Activated CD8-positive, alpha-beta memory T cell treated with anti-CD3 and anti-CD28 coated beads, Interleukin-2, amount 10 ng/mL, durations not matched to agents 7 days and 5 days (primary cell): ENCODE results near the gene CGB8. TPM values are rescaled to one million over a fixed set of nuclear protein-coding genes. Genes with fewer than 3 reads are reported as not detected.
"Not testable (repeated sequence)": the region's sequence is repeated elsewhere in the genome, so short reads cannot be mapped to it uniquely, and the experiment has no call there.

Experiments
- ATAC-seq: fragments of 150-1000 bp; cut with Tn5 transposase; one replicate; pipeline ENCODE4 v1.10.0; 2021; ENCODE audit warnings: moderate library complexity
- CTCF ChIA-PET: fragments of 350-600 bp; sonication (Branson Sonifier 250); formaldehyde crosslinking; loops from one replicate; lab custom pipeline; 2021; ENCODE audit warnings: antibody characterized with exemption; lab: Charles Lee
- DNase-seq: peaks from one replicate; pipeline ENCODE4 v3.0.0-alpha.2; 2020
- H3K27ac Mint-ChIP-seq: one replicate; pipeline ENCODE4 v1.8.0; 2021; ENCODE audit warnings: mild to moderate bottlenecking, mixed read lengths
- H3K27me3 Mint-ChIP-seq: one replicate; pipeline ENCODE4 v1.8.0; 2021; ENCODE audit warnings: mixed read lengths
- H3K36me3 Mint-ChIP-seq: one replicate; pipeline ENCODE4 v1.8.0; 2021; ENCODE audit warnings: mild to moderate bottlenecking, mixed read lengths
- H3K4me1 Mint-ChIP-seq: one replicate; pipeline ENCODE4 v1.8.0; 2021; ENCODE audit warnings: mixed read lengths
- H3K4me3 Mint-ChIP-seq: one replicate; pipeline ENCODE4 v1.8.0; 2021; ENCODE audit warnings: mild to moderate bottlenecking, moderate library complexity, mixed read lengths
- H3K9me3 Mint-ChIP-seq: one replicate; pipeline ENCODE4 v1.8.0; 2022; ENCODE audit warnings: low read depth, mixed read lengths
- total RNA-seq, 2 experiments: library from RNA; stranded (reverse); gene quantifications; one replicate each; pipeline ENCODE4 v1.2.3, GENCODE V29; 2021

The CGB8 gene
- total RNA-seq: not detected

DNA sequence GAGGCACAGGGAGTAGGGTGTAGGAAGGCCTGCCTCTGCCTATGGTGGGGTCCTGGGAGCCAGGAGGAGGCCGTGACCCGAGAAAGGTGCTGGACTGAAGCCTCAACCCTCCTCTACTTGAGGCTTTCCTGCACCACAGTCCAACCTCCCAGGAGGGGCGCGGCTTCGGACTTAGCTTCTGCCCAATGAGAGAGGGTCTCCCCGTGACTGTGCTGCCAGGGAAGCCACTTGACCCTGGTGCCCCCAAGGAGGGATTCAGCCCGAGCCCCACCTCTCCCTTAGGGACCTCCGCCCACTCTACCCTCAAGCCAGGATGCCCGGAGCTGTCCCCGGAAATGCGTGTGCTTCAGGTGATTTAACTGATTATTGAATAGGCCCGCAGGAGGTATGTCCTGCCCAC lies at the start of gene CGB8:
TSS of gene CGB8 (minus strand) at position 101 of the 400 bp plus-strand sequence. CDS start 372 bp downstream, outside the sequence.
- H3K4me3 Mint-ChIP-seq, H3K9me3 Mint-ChIP-seq, ATAC-seq, H3K4me1 Mint-ChIP-seq, H3K36me3 Mint-ChIP-seq, DNase-seq, H3K27ac Mint-ChIP-seq, H3K27me3 Mint-ChIP-seq, CTCF ChIA-PET: not testable (repeated sequence)

DNA sequence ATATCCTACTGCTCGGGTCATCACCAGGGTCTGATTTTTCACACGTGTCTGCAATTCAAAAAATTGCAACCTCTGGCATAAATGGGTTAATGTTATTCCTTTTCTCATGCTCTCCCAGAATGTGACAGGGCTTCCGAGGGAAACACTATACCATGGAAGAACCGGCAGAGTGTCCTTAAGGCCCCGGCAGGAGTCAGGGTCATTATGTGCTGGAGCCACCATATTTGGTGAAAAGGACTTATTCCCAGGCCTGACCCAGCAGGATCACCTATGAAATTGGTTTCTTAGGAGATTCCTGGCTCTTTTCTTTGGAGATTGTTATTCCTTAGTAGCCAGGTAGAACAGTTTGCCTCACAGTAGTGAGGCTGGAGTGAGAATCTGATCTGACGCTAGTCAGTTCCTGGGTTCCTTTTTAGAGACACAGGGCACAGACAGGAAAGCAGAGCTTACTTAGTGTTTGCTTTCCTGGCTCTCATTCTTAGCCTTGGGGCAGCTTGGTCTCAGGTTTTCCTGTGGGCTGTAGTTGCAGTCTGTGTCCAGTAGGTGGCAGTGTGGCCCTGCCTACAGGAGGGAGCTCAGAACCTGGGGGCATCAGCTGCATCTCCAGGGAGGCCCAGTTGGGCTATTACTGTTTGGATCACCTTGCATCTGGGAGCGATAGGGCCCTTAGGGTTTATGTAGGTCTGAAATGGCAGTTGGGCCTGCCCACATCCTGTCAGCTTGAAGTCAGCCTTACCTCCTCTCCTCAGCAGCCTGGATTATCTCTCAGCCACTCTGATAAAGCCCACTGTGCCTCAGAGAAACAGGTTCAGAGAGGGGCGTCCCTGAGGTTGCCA lies 48.8 kb upstream of the CGB8 start:
- Mint-ChIP-seq H3K27me3 (no peaks in the 10 kb centered on the region), H3K36me3 (peaks cover 50% of the 10 kb centered on the region), H3K4me3 (no peak overlapping the region), H3K9me3 (no peaks in the 10 kb centered on the region), H3K27ac (peak overlapping the region; percentile 80), H3K4me1 (peaks cover 24% of the 10 kb centered on the region)
- CTCF ChIA-PET: interaction anchor here (0.5 to 4.1 kb wide), 50 partner anchors 9 to 359 kb away, joined by 3 to 63 read pairs (median 5); partner anchors contain the start of genes ALDH16A1, BAX, CD37 and GYS1
- peak; percentile 84 for DNase-seq
- ATAC-seq: peak; percentile 87

DNA sequence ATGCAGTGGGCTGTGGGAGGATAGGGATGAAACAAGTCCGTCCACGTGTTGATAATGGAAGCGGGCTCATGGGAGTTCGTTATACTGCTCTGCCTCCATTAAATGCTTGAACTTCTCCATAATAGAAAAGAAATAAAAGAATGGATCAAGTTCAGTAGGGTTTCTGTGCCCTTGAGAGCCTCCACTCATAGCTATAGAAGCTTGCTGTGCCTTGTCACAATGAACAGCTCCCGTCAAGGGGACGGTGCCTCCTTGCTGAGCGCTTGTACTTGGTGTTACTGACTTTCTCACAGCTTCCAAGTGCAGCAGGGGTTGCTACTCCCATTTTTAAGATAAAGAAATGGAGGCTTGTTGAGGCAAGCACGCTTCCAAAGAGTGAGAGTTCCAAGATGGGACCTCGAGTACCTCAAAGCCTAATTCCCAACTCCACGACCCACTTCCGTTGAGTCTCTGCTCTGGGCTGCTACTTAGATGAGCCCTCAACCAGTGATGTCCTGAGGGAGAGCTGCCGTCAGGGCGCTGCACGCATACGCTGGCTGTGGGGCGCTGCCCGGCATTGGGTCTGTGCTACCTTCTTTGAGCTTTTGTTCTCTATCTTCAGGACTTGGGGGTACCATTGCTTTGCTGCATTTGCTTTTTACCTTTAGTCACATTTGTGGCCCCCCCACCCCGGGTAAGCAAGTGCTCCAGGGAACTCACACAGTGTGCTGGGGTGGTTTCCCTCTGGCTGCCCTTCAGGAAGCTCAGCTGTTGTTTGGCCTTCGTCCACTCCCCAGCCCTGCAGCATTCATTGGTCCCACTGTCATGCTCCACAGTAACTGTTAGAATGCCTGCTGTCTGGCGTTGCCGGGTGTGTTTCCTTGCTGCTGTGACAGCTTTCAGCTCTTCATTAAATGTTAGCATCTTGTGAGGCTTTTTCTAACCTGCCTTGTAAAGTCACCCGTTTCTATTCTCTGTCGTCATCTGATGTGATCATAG lies 45.9 kb upstream of the CGB8 start:
- DNase-seq: no peak
- Mint-ChIP-seq H3K4me1 (peaks cover 43% of the 10 kb centered on the region), H3K27ac (no peak overlapping the region), H3K9me3 (no peaks in the 10 kb centered on the region), H3K36me3 (peaks cover 53% of the 10 kb centered on the region), H3K27me3 (no peaks in the 10 kb centered on the region), H3K4me3 (no peak overlapping the region)
- no peak for ATAC-seq
- CTCF ChIA-PET: interaction anchor here (1.1 to 2.8 kb wide), 5 partner anchors 11 to 104 kb away, joined by 3 to 13 read pairs (median 7); partner anchors contain the start of gene LIN7B

DNA sequence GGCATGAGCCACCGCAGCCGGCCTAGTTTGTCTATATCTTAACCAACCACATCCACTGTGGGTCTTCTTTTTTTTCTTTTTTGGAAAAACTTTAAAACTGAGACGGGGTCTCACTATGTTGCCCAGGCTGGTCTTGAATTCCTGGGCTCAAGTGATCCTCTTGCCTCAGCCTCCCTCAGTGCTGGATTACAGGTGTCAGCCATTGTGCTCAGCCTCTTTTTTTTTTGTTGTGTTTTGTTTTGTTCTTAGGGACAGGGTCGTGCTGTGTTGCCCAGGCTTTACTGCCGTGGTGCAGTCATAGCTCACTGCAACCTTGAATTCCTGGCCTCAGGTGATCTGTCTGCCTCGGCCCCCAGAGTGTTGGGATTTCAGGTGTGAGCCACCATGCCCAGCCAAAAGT lies 43.8 kb upstream of the CGB8 start:
- Mint-ChIP-seq H3K36me3 (peaks cover 47% of the 10 kb centered on the region), H3K27me3 (no peaks in the 10 kb centered on the region), H3K4me3 (no peak overlapping the region), H3K9me3 (no peaks in the 10 kb centered on the region), H3K4me1 (peaks cover 45% of the 10 kb centered on the region), H3K27ac (no peak overlapping the region)
- ATAC-seq: no peak
- DNase-seq: no peak
- CTCF ChIA-PET: interaction anchor here (1.1 to 2.7 kb wide), 2 partner anchors 22 to 54 kb away, joined by 3 to 7 read pairs; partner anchors contain the start of gene LIN7B

DNA sequence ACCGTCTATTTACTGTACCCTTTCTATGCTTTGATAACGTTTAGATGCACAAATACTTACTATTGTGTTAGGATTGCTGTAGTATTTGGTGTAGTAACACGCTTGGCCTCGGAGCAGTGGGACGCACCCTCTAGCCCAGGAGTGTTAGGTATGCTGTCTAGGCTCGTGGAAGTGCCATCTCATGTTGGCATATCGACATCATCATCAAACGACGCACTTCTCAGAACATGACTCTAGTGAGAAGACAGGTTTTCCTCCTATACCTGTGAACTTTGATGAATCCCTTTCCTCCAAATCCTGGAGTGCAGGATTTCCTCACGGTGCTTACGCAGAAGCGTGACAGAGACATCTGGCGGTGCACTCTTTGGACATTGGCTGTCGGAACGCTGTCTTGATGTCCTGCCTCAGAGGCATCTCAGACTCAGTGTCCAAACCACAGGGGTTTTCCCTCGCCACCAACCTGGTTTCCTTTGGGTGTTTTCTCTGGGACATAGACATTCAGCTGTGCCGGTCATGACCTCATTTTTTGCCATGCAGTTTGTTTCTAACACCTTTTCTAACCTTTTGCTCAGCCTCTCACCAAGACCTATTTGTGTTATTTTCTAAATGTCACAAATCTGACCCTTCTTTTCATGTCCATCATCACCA lies 42.6 kb upstream of the CGB8 start:
- Mint-ChIP-seq H3K36me3 (peaks cover 49% of the 10 kb centered on the region), H3K4me1 (peaks cover 41% of the 10 kb centered on the region), H3K27me3 (no peaks in the 10 kb centered on the region), H3K4me3 (no peak overlapping the region), H3K9me3 (no peaks in the 10 kb centered on the region), H3K27ac (peak overlapping the region; percentile 1)
- CTCF ChIA-PET: interaction anchor here (0.7 kb wide), 1 partner anchor 14 kb away, joined by 3 read pairs; no protein-coding TSS in a partner anchor
- ATAC-seq (no peak), DNase-seq (no peak)

DNA sequence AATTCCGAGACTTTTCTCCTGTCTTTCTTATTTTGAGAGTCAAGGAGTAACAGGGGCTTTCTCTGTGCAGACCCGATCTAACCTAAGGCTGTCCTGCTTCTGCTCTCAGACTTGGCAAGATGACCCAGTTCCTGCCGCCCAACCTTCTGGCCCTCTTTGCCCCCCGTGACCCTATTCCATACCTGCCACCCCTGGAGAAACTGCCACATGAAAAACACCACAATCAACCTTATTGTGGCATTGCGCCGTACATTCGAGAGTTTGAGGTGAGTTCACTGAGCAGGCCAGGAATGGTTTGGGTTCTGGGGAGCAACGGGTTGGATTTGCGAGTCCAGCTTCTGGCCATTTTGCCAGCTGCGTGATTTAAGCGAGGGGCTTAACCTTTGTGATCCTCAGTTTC lies 37.4 kb upstream of the CGB8 start:
- no peak for DNase-seq
- H3K27me3 Mint-ChIP-seq: no peaks in the 10 kb centered on the region
- peaks cover 38% of the 10 kb centered on the region for H3K4me1 Mint-ChIP-seq
- peak overlapping the region; percentile 90 for H3K27ac Mint-ChIP-seq
- CTCF ChIA-PET: interaction anchor here (2.4 to 3.9 kb wide), 2 partner anchors 11 to 20 kb away, joined by 6 to 34 read pairs; no protein-coding TSS in a partner anchor
- peak overlapping the region; percentile 94 for H3K4me3 Mint-ChIP-seq
- H3K9me3 Mint-ChIP-seq: no peaks in the 10 kb centered on the region
- H3K36me3 Mint-ChIP-seq: peaks cover 35% of the 10 kb centered on the region
- no peak for ATAC-seq

DNA sequence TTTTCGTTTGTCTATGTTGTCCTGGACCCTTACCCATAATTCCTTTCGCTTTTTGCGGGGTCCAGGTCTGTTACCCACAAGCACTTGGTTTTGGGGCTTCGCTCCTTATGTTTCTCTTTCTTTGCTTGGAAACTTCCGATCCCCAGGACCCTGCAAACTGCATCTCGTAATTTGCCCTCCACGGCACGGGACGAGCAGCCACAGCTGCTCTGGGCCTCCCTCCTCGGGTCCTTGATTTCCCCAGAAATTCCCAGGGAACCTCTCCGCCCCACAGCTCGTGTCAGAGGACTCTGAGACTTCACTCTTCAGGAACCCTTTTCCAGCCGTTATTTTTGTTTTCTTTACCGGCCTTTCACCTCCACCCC lies 36.9 kb upstream of the CGB8 start:
- CTCF ChIA-PET: interaction anchor here (2.4 to 3.9 kb wide), 2 partner anchors 12 to 20 kb away, joined by 6 to 34 read pairs; no protein-coding TSS in a partner anchor
- Mint-ChIP-seq H3K36me3 (peaks cover 32% of the 10 kb centered on the region), H3K27ac (peak overlapping the region; percentile 90), H3K27me3 (no peaks in the 10 kb centered on the region), H3K4me1 (peaks cover 36% of the 10 kb centered on the region), H3K9me3 (no peaks in the 10 kb centered on the region), H3K4me3 (peak overlapping the region; percentile 94)
- no peak for ATAC-seq
- no peak for DNase-seq

DNA sequence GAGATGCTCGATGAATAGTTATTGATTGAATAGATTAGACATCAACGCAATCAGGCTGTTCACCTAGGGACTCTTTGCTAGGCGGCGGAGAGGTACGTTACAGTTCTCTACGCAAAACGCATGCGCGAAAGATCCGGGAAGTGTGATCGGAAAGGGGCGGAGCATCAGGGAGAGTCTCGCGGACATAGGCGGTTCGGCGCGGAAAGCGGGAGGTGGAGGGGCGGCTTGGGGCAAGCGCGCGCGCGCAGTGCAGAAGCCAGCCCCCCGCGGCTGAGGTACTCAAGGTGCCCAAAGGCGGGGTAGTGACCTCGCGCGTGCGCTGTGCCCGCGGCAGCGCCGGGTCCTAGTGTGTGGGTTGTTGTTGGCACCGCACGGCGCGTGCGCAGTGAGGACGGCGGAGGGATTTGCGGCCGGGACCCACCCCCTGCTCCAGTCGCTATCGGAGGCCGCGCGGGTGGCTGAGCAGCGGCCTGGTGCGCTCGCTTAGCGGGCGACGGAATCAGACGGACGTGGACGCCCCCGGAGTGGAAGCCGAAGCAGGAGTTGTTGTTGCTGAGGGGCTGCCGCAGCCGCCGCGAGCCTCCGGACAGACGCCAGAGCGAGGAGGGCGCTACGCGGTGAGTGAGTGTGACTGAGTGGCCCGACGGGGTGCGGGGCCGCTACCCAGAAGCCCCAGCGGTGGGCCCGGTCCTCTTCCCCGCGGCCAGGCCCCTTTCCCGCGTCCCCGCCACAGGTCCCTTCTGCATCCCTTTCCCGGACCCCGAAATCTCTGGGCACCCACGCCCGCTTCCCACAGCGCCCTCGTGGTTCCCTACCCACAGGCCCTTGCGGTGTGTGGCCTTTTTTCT lies 36.3 kb upstream of the CGB8 start, which contains the start of gene SNRNP70:
TSS of gene SNRNP70 (plus strand) at position 432 of the 848 bp plus-strand sequence. CDS start 964 bp downstream, outside the sequence.
- CTCF ChIA-PET: interaction anchor here (2.4 to 3.9 kb wide), 2 partner anchors 12 to 21 kb away, joined by 6 to 34 read pairs; no protein-coding TSS in a partner anchor
- Mint-ChIP-seq H3K27me3 (no peaks in the 10 kb centered on the region), H3K9me3 (no peaks in the 10 kb centered on the region), H3K4me1 (peaks cover 30% of the 10 kb centered on the region), H3K4me3 (peak within 1 kb of the TSS; percentile 94), H3K36me3 (peaks cover 26% of the 10 kb centered on the region), H3K27ac (peak within 1 kb of the TSS; percentile 90)
- DNase-seq: peak; percentile 99
- ATAC-seq: peak; percentile 95

DNA sequence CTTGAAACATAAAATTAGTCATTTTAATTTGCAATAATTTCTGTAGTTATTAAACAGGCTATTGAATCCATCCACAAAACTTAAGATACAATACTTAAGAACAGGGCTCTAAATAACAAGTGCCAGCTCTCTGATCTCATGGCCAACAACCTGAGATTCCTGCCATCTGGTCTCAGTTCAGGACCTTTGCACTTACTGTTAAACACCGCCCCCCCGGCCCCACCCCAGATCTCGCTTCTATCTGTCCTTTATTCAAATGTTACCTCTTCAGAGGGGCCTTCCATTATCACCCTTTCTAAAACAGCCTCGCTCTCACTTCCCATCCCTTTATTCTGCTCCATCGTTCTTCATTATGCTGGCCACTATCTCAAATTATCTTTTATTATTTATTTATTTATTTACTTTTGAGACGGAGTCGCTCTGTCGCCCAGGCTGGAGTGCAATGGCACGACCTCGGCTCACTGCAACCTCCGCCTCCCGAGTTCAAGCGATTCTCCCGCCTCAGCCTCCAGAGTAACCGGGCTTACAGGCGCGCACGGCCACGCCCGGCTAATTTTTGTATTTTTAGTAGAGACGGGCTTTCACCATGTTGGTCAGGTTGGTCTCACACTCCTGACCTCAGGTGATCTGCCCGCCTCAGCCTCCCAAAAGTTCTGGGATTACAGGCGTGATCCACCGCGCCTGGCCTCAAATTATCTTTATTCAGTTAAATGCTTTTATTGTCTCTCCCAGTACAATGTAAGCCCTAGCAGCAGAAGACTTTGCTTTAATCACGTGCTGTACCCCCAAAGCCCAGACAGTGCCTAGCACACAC lies 35.5 kb upstream of the CGB8 start:
- Mint-ChIP-seq H3K4me3 (peak overlapping the region; percentile 94), H3K27ac (peak overlapping the region; percentile 90), H3K9me3 (no peaks in the 10 kb centered on the region), H3K4me1 (peaks cover 26% of the 10 kb centered on the region), H3K36me3 (peaks cover 24% of the 10 kb centered on the region), H3K27me3 (no peaks in the 10 kb centered on the region)
- DNase-seq (no peak), ATAC-seq (no peak)
- CTCF ChIA-PET: interaction anchor here (0.7 to 1.4 kb wide), 2 partner anchors 13 to 633 kb away, joined by 3 to 5 read pairs; no protein-coding TSS in a partner anchor

DNA sequence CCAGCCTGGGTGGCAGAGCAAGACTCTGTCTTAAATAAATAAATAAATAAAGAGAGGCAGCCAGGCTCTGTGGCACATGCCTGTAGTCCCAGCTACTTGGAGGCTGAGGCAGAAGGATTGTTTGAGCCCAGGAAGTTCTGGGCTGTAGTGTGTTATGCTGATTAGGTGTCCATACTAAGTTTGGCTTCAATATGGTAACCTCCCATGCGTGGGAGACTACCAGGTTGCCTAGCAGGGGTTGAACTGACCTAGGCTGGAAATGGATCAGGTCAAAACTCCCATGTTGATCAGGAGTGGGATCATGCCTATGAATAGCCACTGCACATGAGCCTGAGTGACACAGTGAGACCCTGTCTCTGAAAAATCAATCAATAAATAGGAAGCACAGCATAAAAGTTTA lies 32.4 kb upstream of the CGB8 start:
- H3K27ac Mint-ChIP-seq: no peak overlapping the region
- no peak overlapping the region for H3K4me3 Mint-ChIP-seq
- H3K4me1 Mint-ChIP-seq: peaks cover 7% of the 10 kb centered on the region
- CTCF ChIA-PET: interaction anchor here (1.0 to 2.0 kb wide), 2 partner anchors 17 to 24 kb away, joined by 4 to 7 read pairs; partner anchors contain the start of gene CGB7
- no peaks in the 10 kb centered on the region for H3K27me3 Mint-ChIP-seq
- ATAC-seq (no peak), DNase-seq (no peak)
- H3K9me3 Mint-ChIP-seq: no peaks in the 10 kb centered on the region
- peaks cover 5% of the 10 kb centered on the region for H3K36me3 Mint-ChIP-seq

DNA sequence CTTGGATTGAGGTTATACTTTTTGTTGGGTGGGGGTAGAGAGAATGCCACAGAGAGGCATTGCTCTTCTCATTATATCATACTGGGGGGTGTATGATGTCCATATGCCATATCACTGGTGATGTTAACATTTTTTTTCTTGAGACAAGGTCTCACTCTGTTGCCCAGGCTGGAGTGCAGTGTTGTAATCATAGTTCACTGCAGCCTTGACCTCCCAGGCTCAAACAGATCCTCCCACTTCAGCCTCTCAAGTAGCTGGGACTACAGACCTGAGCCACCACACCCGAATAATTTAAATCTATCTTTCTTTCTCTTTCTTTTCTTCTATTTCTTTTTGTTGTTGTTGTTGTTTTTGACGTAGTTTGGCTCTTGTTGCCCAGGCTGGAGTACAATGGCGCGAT lies 31.5 kb upstream of the CGB8 start:
- ATAC-seq (no peak), DNase-seq (no peak)
- H3K27me3 Mint-ChIP-seq: no peaks in the 10 kb centered on the region
- H3K27ac Mint-ChIP-seq: no peak overlapping the region
- CTCF ChIA-PET: interaction anchor here (1.7 kb wide), 1 partner anchor 18 kb away, joined by 6 read pairs; no protein-coding TSS in a partner anchor
- H3K4me3 Mint-ChIP-seq: no peak overlapping the region
- no peaks in the 10 kb centered on the region for H3K9me3 Mint-ChIP-seq
- peaks cover 6% of the 10 kb centered on the region for H3K4me1 Mint-ChIP-seq
- H3K36me3 Mint-ChIP-seq: no peaks in the 10 kb centered on the region
